A673 (cell line): Measurements from ENCODE around the gene CHST15.

Experiments used
- EZH2 ChIP-seq: fragments of 200-600 bp; sonication (generic); IDR thresholded peaks from 2 replicates; pipeline ENCODE4 v1.6.1; 2017; ENCODE audit warnings: borderline replicate concordance, low read depth, mild to moderate bottlenecking, mixed read lengths, antibody characterized with exemption, low read length; ENCODE audit not compliant: poor library complexity, severe bottlenecking
- TF ChIP-seq, protein P1 (sequence below): fragments of 300-800, 200-600 bp; sonication (generic); conservative IDR thresholded peaks from 2 replicates; pipeline ENCODE4 v1.5.1; 2017; ENCODE audit warnings: low read depth, mild to moderate bottlenecking, antibody characterized with exemption, low read length, moderate library complexity, mixed read lengths

DNA sequence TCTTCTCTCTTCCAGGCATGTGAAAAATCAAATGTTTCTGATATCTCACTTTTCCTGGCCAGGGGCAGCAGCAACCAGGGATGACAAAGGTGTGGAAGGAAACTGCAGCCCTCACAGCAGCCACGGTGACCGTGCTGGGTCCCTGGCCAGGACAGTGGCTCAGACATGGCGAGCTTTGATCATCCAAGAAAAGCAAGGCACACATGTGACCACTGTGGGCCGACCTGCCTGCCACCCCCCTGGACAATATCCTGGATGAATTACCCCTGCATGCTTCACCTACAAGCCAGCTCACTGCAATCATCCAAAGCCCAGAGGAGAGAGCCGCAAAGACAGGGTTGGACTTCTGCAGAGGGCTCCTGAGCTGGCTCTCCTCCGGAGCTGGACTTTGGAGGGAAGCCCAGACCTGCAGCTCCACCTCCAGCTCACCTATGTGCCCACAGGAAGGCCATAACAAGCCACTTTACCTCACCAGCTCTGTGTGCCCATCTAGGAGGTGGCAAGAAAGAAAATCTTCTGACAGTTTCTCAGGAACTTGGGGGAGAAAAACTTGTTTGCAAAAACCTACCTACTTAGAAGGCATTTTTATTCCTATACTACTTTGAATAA, 2.7 kb downstream of the CHST15 start:
- TF ChIP-seq, protein P1, sequence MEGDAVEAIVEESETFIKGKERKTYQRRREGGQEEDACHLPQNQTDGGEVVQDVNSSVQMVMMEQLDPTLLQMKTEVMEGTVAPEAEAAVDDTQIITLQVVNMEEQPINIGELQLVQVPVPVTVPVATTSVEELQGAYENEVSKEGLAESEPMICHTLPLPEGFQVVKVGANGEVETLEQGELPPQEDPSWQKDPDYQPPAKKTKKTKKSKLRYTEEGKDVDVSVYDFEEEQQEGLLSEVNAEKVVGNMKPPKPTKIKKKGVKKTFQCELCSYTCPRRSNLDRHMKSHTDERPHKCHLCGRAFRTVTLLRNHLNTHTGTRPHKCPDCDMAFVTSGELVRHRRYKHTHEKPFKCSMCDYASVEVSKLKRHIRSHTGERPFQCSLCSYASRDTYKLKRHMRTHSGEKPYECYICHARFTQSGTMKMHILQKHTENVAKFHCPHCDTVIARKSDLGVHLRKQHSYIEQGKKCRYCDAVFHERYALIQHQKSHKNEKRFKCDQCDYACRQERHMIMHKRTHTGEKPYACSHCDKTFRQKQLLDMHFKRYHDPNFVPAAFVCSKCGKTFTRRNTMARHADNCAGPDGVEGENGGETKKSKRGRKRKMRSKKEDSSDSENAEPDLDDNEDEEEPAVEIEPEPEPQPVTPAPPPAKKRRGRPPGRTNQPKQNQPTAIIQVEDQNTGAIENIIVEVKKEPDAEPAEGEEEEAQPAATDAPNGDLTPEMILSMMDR = no peak
- no peak for TF ChIP-seq EZH2
